GM19240 (cell line): ENCODE results near the gene GARIN1A.

Source experiments
- DNase-seq: peaks from one replicate; pipeline ENCODE4 v3.0.0; 2011; ENCODE audit warnings: low spot score; ENCODE audit not compliant: insufficient read length

Gene GARIN1A

DNA sequence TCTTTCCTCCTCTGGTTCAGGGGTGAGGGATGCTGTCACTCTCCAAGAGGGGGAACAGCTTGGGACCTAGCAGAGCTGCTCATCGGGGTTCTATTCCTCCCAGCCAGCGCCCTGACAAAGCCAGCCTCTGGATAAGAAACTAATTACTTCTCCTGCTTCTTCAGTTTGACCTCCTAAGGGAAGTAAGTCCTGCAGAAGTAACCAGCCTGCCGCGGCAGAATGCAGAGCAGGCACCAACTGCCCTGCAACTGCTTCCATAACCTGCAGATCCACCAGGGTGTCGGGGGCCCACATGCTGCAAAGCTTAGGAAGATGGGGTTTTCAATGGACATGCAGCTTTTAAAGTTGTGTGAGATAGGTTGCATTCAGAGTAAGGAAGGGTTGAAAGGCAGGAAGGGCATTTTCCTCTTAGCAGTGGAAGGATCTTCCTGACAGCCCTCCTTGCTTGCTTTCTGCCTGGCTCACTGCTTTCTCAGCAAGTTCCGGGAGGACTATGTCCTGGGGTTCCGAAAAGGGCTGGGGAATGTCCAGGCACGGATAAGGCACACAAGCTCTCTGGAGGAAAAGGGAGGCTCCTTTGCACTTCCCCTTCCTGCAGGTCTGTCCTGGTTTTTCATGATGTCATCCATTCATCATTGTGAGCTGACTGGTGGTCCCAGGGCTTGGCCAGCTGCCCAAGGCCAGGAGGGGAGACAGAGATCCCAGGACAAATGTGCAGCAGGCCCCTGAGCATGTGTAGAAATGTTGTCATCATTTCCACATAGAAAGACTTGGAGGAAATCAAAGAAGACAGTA, 42.8 kb downstream of the GARIN1A start:
- no peak for DNase-seq

DNA sequence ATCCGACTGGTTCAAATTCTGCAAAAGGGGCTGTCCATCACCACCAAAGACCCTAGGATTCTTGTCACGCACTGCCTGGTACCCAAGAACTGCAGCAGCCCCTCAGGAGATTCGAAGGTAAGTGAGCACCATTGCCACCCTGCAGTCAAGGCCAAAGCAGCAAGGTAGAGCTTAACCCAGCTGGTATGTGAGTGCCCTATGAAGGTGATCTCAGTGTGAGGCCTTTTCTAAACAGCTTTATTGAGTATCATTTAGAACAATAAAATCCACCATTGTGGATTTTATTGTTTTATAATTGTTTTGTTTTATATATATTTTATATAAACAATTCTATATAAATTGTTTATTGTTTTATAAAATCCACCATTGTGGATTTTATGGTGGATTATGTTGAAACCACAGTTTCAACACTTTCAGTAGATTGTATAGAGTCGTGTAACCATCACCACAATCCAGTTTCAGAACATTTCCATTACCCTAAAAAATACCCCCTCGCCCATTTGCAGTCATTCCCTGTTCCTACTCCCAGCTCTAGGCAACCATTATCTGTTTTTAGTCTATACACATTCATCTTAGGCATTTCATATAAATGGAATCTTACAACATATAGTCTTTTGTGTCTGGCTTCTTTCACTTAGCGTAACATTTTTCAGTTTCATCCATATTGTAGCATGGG, 47.0 kb downstream of the GARIN1A start:
- DNase-seq, result no peak

DNA sequence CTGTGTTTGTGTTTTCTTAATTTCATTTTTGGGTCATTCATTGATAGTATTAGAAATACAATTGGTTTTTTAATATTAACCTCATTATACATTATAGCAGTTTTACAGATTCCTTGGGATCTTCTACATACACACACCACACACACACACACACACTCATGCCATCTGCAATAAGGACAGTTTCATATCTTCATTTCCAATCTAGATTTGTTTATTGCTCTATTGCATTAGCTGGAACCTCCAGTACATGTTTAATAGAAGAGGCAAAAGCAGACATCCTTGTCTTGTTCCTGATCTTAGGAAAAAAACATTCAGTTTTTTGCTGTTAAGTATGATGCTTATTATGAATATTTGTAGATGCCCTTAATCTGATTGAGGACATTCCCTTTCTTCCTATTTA, 49.3 kb downstream of the GARIN1A start:
- no peak for DNase-seq
